ENCODE results near the gene TTLL13. TPM values are rescaled to one million over a fixed set of nuclear protein-coding genes. Genes with fewer than 3 reads are reported as not detected.

The TTLL13 gene
- total RNA-seq, 1 experiment from 2014 or later = not detected

DNA sequence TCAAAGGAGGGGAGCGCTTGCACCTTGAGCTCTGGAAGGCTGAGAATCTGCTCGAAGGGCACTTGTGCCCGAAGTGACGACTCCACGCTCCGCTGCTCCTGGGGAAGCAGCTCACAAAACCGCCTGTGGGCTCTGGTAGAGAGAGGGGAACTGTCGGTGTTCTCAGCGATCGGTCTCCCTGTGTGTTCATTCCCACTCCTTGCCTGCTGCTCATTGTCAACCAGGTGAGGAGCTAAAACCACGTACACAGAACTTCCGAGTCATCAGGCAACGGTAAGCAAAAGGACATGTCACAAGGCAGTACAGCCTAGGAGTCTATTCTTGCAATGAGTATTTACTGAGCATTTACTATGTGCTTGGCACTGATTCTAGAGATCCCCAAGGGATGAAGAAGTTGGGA, 17.2 kb upstream of the TTLL13 start:
- H3K27ac ChIP-seq (ENCODE audit: low read depth, low read length, poor library complexity, severe bottlenecking) = no peak overlapping the region
- H3K4me3 ChIP-seq (ENCODE audit: low read depth, low read length, poor library complexity, severe bottlenecking) = no peak overlapping the region
- CTCF ChIA-PET = interaction anchor here (0.6 kb wide), 1 partner anchor 320 kb away, joined by 3 read pairs; the partner anchor contains the start of gene ARPIN
- no peaks in the 10 kb centered on the region for H3K9me3 ChIP-seq (ENCODE audit: low read depth, low read length, poor library complexity, severe bottlenecking)
- intact Hi-C loops (cut with micrococcal nuclease; ENCODE audit: unreplicated experiment) = no loop called here
- H3K36me3 ChIP-seq (ENCODE audit: insufficient read depth, low read length, poor library complexity, severe bottlenecking) = peaks cover 16% of the 10 kb centered on the region
- DNase-seq (ENCODE audit: low spot score) = no peak
- TF ChIP-seq EZH2 (IDR thresholded peaks at IDR 0.05; ENCODE audit: borderline replicate concordance, low read depth, low read length, poor library complexity, severe bottlenecking) = no peak
- TF ChIP-seq, protein P1, sequence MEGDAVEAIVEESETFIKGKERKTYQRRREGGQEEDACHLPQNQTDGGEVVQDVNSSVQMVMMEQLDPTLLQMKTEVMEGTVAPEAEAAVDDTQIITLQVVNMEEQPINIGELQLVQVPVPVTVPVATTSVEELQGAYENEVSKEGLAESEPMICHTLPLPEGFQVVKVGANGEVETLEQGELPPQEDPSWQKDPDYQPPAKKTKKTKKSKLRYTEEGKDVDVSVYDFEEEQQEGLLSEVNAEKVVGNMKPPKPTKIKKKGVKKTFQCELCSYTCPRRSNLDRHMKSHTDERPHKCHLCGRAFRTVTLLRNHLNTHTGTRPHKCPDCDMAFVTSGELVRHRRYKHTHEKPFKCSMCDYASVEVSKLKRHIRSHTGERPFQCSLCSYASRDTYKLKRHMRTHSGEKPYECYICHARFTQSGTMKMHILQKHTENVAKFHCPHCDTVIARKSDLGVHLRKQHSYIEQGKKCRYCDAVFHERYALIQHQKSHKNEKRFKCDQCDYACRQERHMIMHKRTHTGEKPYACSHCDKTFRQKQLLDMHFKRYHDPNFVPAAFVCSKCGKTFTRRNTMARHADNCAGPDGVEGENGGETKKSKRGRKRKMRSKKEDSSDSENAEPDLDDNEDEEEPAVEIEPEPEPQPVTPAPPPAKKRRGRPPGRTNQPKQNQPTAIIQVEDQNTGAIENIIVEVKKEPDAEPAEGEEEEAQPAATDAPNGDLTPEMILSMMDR (conservative IDR thresholded peaks at IDR 0.05; ENCODE audit: low read depth, low read length) = no peak
- H3K27me3 ChIP-seq (replicated peaks; ENCODE audit: insufficient read depth, low read depth, low read length, poor library complexity) = no peaks in the 10 kb centered on the region
- no TSS peak for BruUV-seq (replicated peaks)
- H3K4me1 ChIP-seq (ENCODE audit: insufficient read depth, low read length, poor library complexity, severe bottlenecking) = peaks cover 5% of the 10 kb centered on the region
- POLR2A ChIA-PET (ENCODE audit: low non-redundant PET) = no interaction called here

DNA sequence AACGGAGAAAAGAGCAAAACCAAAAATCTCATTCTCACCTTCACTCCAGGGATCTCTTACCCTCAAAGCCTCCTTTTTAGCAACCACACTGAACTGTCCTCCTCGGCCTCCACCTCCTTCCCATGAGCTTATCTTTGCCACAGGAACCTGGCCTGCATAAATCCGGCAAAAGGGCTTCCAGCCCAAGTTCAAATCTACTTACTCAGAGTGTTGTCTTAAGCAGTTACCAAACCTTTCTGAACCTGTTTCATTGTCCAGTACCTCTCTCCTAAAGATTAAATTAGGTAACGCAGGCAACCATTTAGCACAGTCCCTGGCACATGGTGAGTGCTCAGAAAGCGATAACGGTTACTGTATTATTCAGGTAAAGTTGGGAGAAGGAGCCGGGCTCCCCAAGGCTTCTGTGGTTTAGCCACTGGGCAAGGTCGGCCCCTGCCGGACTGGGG, 16.4 kb upstream of the TTLL13 start:
- POLR2A ChIA-PET (ENCODE audit: low non-redundant PET) = no interaction called here
- TF ChIP-seq EZH2 (IDR thresholded peaks at IDR 0.05; ENCODE audit: borderline replicate concordance, low read depth, low read length, poor library complexity, severe bottlenecking) = no peak
- TF ChIP-seq, protein P1 (conservative IDR thresholded peaks at IDR 0.05; ENCODE audit: low read depth, low read length) = 0 out of 2 replicates have a peak, but pooled peaks have one; percentile 21
- no TSS peak for BruUV-seq (replicated peaks)
- CTCF ChIA-PET = interaction anchor here (0.6 kb wide), 1 partner anchor 320 kb away, joined by 3 read pairs; the partner anchor contains the start of gene ARPIN
- Histone ChIP-seq H3K4me1 (ENCODE audit: insufficient read depth, low read length, poor library complexity, severe bottlenecking) (peaks cover 5% of the 10 kb centered on the region), H3K27me3 (replicated peaks; ENCODE audit: insufficient read depth, low read depth, low read length, poor library complexity) (no peaks in the 10 kb centered on the region), H3K36me3 (ENCODE audit: insufficient read depth, low read length, poor library complexity, severe bottlenecking) (peaks cover 16% of the 10 kb centered on the region), H3K9me3 (ENCODE audit: low read depth, low read length, poor library complexity, severe bottlenecking) (no peaks in the 10 kb centered on the region), H3K27ac (ENCODE audit: low read depth, low read length, poor library complexity, severe bottlenecking) (peak overlapping the region; percentile 66), H3K4me3 (ENCODE audit: low read depth, low read length, poor library complexity, severe bottlenecking) (peak overlapping the region; percentile 58)
- intact Hi-C loops (cut with micrococcal nuclease; ENCODE audit: unreplicated experiment) = no loop called here
- DNase-seq (ENCODE audit: low spot score) = no peak

DNA sequence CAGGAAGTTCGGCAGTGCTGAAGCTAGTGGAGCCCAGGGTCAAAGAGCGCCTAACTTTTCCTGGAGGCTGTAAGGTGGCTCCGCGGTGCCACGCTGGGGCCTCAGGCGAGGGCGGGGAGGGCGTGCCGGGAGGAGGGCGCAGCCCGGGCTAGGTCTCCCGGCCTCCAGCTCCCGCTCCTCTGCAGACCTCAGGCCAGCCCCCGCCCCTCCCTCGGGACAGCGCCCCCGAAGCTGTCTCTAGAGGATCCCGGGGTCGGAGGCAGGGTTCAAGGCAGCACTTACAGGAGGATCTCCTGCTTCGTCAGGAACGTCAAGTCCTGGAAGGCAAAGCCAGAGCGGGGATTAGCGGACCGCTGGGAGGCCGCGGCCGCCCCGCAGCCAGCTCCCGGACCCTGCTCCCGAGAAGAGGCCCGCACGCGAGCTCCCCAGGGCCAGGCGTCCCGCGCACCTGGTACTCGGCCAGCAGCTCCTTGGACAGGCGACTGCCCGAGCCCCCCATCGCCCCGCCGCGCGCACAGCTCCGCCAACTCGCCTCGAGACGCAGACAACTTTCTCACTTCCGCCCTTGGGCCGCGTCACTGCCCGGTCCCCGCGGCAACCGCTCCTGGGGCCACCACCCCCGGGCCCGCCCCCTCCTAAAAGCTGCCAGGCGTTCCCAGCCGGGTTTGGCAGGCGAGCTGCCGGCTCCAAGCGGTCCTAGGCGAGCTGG, 15.8 kb upstream of the TTLL13 start, which contains the start of gene CIB1:
TSS of gene CIB1 (minus strand) at position 555 of the 709 bp plus-strand sequence. CDS start at position 499, 56 bp downstream.
- POLR2A ChIA-PET (ENCODE audit: low non-redundant PET) = no interaction called here
- Histone ChIP-seq H3K36me3 (ENCODE audit: insufficient read depth, low read length, poor library complexity, severe bottlenecking) (peaks cover 16% of the 10 kb centered on the region), H3K27ac (ENCODE audit: low read depth, low read length, poor library complexity, severe bottlenecking) (peak within 1 kb of the TSS; percentile 66), H3K9me3 (ENCODE audit: low read depth, low read length, poor library complexity, severe bottlenecking) (no peaks in the 10 kb centered on the region), H3K4me3 (ENCODE audit: low read depth, low read length, poor library complexity, severe bottlenecking) (peak within 1 kb of the TSS; percentile 58), H3K4me1 (ENCODE audit: insufficient read depth, low read length, poor library complexity, severe bottlenecking) (peaks cover 5% of the 10 kb centered on the region), H3K27me3 (replicated peaks; ENCODE audit: insufficient read depth, low read depth, low read length, poor library complexity) (no peaks in the 10 kb centered on the region)
- CTCF ChIA-PET = interaction anchor here (0.5 to 0.9 kb wide), 5 partner anchors 90 to 643 kb away, joined by 3 to 14 read pairs (median 4); no protein-coding TSS in a partner anchor
- TSS peak; percentile 62 for BruUV-seq (replicated peaks)
- intact Hi-C loops (cut with micrococcal nuclease; ENCODE audit: unreplicated experiment) = loop anchor here (1.0 kb wide), 1 partner anchor 32 kb away; the partner anchor contains the start of gene NGRN
- peak; percentile 98 for DNase-seq (ENCODE audit: low spot score)
- TF ChIP-seq, protein P1 (conservative IDR thresholded peaks at IDR 0.05; ENCODE audit: low read depth, low read length) = no peak
- TF ChIP-seq EZH2 (IDR thresholded peaks at IDR 0.05; ENCODE audit: borderline replicate concordance, low read depth, low read length, poor library complexity, severe bottlenecking) = no peak
